A549 (cell line): ENCODE results near the gene MMD. TPM values are rescaled to one million over a fixed set of nuclear protein-coding genes. Genes with fewer than 3 reads are reported as not detected.
"Not testable (repeated sequence)": the region's sequence is repeated elsewhere in the genome, so short reads cannot be mapped to it uniquely, and the experiment has no call there.

ENCODE experiments used
- ATAC-seq, 2 experiments: fragments of 200-7000 bp in 1 of 2; fragments of >200 bp in 1 of 2; cut with Nextera tagmentation in 1 of 2; cut with Tn5 transposase in 1 of 2; 3 replicates each; pipeline versions ENCODE4 v1.8.0 to v1.9.1; 2018 to 2020; ENCODE audit warnings: mild to moderate bottlenecking in 1 of 2, moderate library complexity in 1 of 2
- CTCF ChIA-PET: fragments of 300-600 bp; sonication (Branson Sonifier 250); formaldehyde crosslinking; extraction: SDS; loops from one replicate; lab custom pipeline; 2021; ENCODE audit warnings: antibody characterized with exemption, inconsistent platforms; lab: Yijun Ruan, JAX
- POLR2A ChIA-PET: fragments of 350-600 bp; formaldehyde crosslinking; extraction: SDS; loops from one replicate; lab custom pipeline; 2021; ENCODE audit warnings: antibody characterized with exemption, inconsistent platforms; lab: Yijun Ruan, JAX
- DNase-seq, 2 experiments: peaks; one replicate each; pipeline versions ENCODE4 v3.0.0 to v3.0.0-alpha.2; 2011 to 2016; ENCODE audit warnings: low read depth in 1 of 2, low spot score in 1 of 2
- FAIRE-seq: peaks from 2 replicates; lab custom pipeline; 2011; peaks lifted over from hg19 to GRCh38; lab: Jason Lieb, UNC
- H3K27ac ChIP-seq, 2 experiments: fragments of >200 bp; sonication (Bioruptor Twin); formaldehyde crosslinking; 3 replicates each; pipeline ENCODE4 v1.5.1; 2016 to 2017
- H3K4me1 ChIP-seq: fragments of >200 bp; sonication (Bioruptor Twin); formaldehyde crosslinking; 3 replicates; pipeline ENCODE4 v1.6.1; 2016
- H3K4me2 ChIP-seq: fragments of >200 bp; sonication (Bioruptor Twin); formaldehyde crosslinking; 3 replicates; pipeline ENCODE4 v1.6.1; 2016
- H3K4me3 ChIP-seq: fragments of >200 bp; sonication (Bioruptor Twin); formaldehyde crosslinking; 3 replicates; pipeline ENCODE4 v1.5.1; 2016
- H3K9me3 ChIP-seq: fragments of >200 bp; sonication (Bioruptor Twin); formaldehyde crosslinking; 3 replicates; pipeline ENCODE4 v1.6.1; 2016
- ATOH8 ChIP-seq: fragments of 250-450 bp; sonication (Bioruptor Pico); IDR thresholded peaks from 2 replicates; pipeline ENCODE4 v1.5.0; 2020; ENCODE audit warnings: low read depth, mild to moderate bottlenecking, moderate library complexity
- CBX8 ChIP-seq: fragments of 200-600 bp; sonication (generic); IDR thresholded peaks from 2 replicates; pipeline ENCODE4 v1.6.1; 2016
- CHD4 ChIP-seq: fragments of 200-600 bp; sonication (generic); IDR thresholded peaks from 2 replicates; pipeline ENCODE4 v1.6.1; 2016; ENCODE audit warnings: antibody characterized with exemption, mild to moderate bottlenecking, borderline replicate concordance
- EHMT2 ChIP-seq: fragments of 200-600 bp; sonication (generic); IDR thresholded peaks from 2 replicates; pipeline ENCODE4 v1.6.1; 2016; ENCODE audit warnings: antibody characterized with exemption, low read depth, mild to moderate bottlenecking, moderate library complexity
- ELK1 ChIP-seq: fragments of 150-350 bp; IDR thresholded peaks from 2 replicates; pipeline ENCODE4 v1.6.1; 2014; ENCODE audit warnings: low read depth, mild to moderate bottlenecking, low read length
- EP300 ChIP-seq, 2 experiments: fragments of >200 bp; sonication (Bioruptor Twin); formaldehyde crosslinking; IDR thresholded peaks; 2 replicates in 1 of 2; 3 replicates in 1 of 2; pipeline ENCODE4 v1.6.1; 2016 to 2017
- FOXS1 ChIP-seq: fragments of 250-450 bp; sonication (Bioruptor Pico); IDR thresholded peaks from 2 replicates; pipeline ENCODE4 v1.5.0; 2020; ENCODE audit warnings: mild to moderate bottlenecking, moderate library complexity
- HMGXB4 ChIP-seq: fragments of 250-450 bp; sonication (Bioruptor Pico); IDR thresholded peaks from 2 replicates; pipeline ENCODE4 v1.5.0; 2021; ENCODE audit warnings: mild to moderate bottlenecking, moderate library complexity, borderline replicate concordance
- POLR2AphosphoS2 ChIP-seq: conservative IDR thresholded peaks from 2 replicates; pipeline ENCODE4 v1.6.1; 2012; ENCODE audit warnings: low read length, improper control_type of control experiment, inconsistent platforms
- RFX5 ChIP-seq: fragments of 450-650 bp; IDR thresholded peaks from 2 replicates; pipeline ENCODE4 v1.7.1; 2014; ENCODE audit warnings: antibody characterized with exemption, mild to moderate bottlenecking, moderate library complexity
- SREBF2 ChIP-seq: fragments of 450-650 bp; IDR thresholded peaks from 2 replicates; pipeline ENCODE4 v1.6.1; 2014; ENCODE audit warnings: mild to moderate bottlenecking, moderate library complexity
- TFCP2L1 ChIP-seq: fragments of 250-450 bp; sonication (Bioruptor Pico); IDR thresholded peaks from 2 replicates; pipeline ENCODE4 v1.5.0; 2021; ENCODE audit warnings: mild to moderate bottlenecking
- ZC3H11A ChIP-seq: fragments of 450-650 bp; IDR thresholded peaks from 2 replicates; pipeline ENCODE4 v1.6.1; 2014; ENCODE audit warnings: antibody characterized with exemption, mild to moderate bottlenecking
- ZFP36 ChIP-seq: fragments of 450-650 bp; IDR thresholded peaks from 2 replicates; pipeline ENCODE4 v1.6.1; 2014; ENCODE audit warnings: borderline replicate concordance; ENCODE audit not compliant: partially characterized antibody
- WGBS: methylation state at CpG from one replicate; pipeline ENCODE4 v1.1.6; 2017; ENCODE audit errors: missing lambda C conversion rate; 5-methylcytosine and 5-hydroxymethylcytosine counted together
- polyA plus RNA-seq, 4 experiments: library from polyadenylated mRNA; depleted of rRNA in 3 of 4; stranded (reverse); fragments of >200 nt; fragmentation: RNase III in 1 of 4; extraction: RNeasy Plus Mini Kit Qiagen cat#74134 plus additional on column Dnase treatment in 1 of 4; gene quantifications; 2 replicates in 3 of 4; 3 replicates in 1 of 4; pipeline ENCODE4 v1.2.3, GENCODE V29; 2011 to 2017
- TF ChIP-seq, protein P1 (sequence below): fragments of 450-650 bp; IDR thresholded peaks from 2 replicates; pipeline ENCODE4 v1.6.1; 2014; ENCODE audit warnings: antibody characterized with exemption

MMD gene
- polyA plus RNA-seq, 2 of the 4 experiments (the other 2 are of a cell fraction), result 22.5 to 54.7 TPM

GRCh38 chr17:55421179-55421934 lies at the start of gene MMD (continued):
- TF ChIP-seq CHD4 (no peak; the same call in 1 of the 2 replicates), CBX8 (no peak)

- TF ChIP-seq ZC3H11A, result no peak
- no peak for TF ChIP-seq EP300 (IDR thresholded peaks at IDR 0.05)
- TF ChIP-seq TFCP2L1 (CRISPR knock-in tag), result no peak
- TF ChIP-seq ELK1, result no peak
- no peak for TF ChIP-seq RFX5
- TF ChIP-seq EHMT2, result no peak
- TF ChIP-seq POLR2AphosphoS2, result no peak
- no peak for TF ChIP-seq HMGXB4 (CRISPR knock-in tag)
- H3K4me3 ChIP-seq, result no peak overlapping the region
- ATAC-seq, result no peak
- ChIA-PET CTCF (interaction anchor here (0.6 to 1.5 kb wide), 7 partner anchors 12 to 110 kb away, joined by 3 to 5 read pairs (median 4); no protein-coding TSS in a partner anchor), POLR2A (no interaction called here)
- peak overlapping the region in 1 of 2 experiments; percentile 31; a peak in 3 of 6 replicates for H3K27ac ChIP-seq
- WGBS, result 75% methylated on average over 7 of the region's 7 CpGs
- H3K9me3 ChIP-seq, result no peaks in the 10 kb centered on the region
- no peak for FAIRE-seq
- no peak overlapping the region for H3K4me2 ChIP-seq
- H3K4me1 ChIP-seq, result peaks cover 10% of the 10 kb centered on the region
- no peak for DNase-seq
These were observed 45.0 kb upstream of the MMD start for GRCh38 chr17:55466671-55467070.

DNA sequence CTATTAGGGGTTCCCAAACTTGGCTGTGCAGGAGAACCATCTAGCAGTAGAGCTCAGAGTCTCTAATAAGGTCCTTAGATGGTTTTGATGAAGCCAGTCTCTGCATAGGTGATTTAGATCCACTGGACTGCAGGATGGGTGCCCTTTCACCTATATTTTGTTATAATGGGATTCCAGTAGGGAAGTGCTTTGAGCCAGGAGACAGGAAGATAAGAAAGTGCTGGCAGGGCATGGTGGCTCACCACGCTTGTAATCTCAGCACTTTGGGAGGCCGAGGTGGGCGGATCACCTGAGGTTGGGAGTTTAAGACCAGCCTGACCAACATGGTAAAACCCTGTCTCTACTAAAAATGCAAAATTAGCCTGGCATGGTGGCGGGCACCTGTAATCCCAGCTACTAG lies 44.1 kb upstream of the MMD start:
- ChIA-PET POLR2A (interaction anchor here (0.6 kb wide), 2 partner anchors 9 to 123 kb away, joined by 4 read pairs; no protein-coding TSS in a partner anchor), CTCF (interaction anchor here (0.7 to 1.5 kb wide), 4 partner anchors 11 to 61 kb away, joined by 4 to 5 read pairs (median 4); no protein-coding TSS in a partner anchor)
- not testable (repeated sequence) for H3K9me3 ChIP-seq, ATAC-seq, H3K4me2 ChIP-seq, FAIRE-seq, H3K4me3 ChIP-seq, DNase-seq
- Histone ChIP-seq H3K4me1 (peaks cover 10% of the 10 kb centered on the region), H3K27ac (0 out of 6 replicates have a peak overlapping the region, but pooled peaks of 1 of the 2 experiments have one; percentile 14)
- 93% methylated on average over 4 of the region's 4 CpGs for WGBS

GRCh38 chr17:55463600-55463999 lies 42.0 kb upstream of the MMD start:
- 62% methylated on average over 2 of the region's 2 CpGs for WGBS
- Histone ChIP-seq H3K4me3 (no peak overlapping the region), H3K9me3 (no peaks in the 10 kb centered on the region), H3K27ac (peak overlapping the region; percentile 1 to 51; a peak in 5 of 6 replicates), H3K4me2 (no peak overlapping the region), H3K4me1 (peaks cover 22% of the 10 kb centered on the region)
- FAIRE-seq (no peak), DNase-seq (no peak), ATAC-seq (no peak)
- no peak for TF ChIP-seq ZFP36
- TF ChIP-seq SREBF2, result no peak
- TF ChIP-seq ATOH8 (CRISPR knock-in tag), result no peak
- TF ChIP-seq FOXS1 (CRISPR knock-in tag), result no peak
- TF ChIP-seq, protein P1, sequence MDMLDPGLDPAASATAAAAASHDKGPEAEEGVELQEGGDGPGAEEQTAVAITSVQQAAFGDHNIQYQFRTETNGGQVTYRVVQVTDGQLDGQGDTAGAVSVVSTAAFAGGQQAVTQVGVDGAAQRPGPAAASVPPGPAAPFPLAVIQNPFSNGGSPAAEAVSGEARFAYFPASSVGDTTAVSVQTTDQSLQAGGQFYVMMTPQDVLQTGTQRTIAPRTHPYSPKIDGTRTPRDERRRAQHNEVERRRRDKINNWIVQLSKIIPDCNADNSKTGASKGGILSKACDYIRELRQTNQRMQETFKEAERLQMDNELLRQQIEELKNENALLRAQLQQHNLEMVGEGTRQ, result no peak
- ChIA-PET CTCF (interaction anchor here (1.2 to 1.9 kb wide), 8 partner anchors 18 to 470 kb away, joined by 3 to 5 read pairs (median 3); no protein-coding TSS in a partner anchor), POLR2A (no interaction called here)
